GM12878 (cell line): ENCODE measurements around the gene RSRC1. TPM values are rescaled to one million over a fixed set of nuclear protein-coding genes. Genes with fewer than 3 reads are reported as not detected.

ENCODE experiments used
- ATAC-seq: fragments of 200-7000 bp; cut with Tn5 transposase; 3 replicates; pipeline ENCODE4 v1.9.1; 2020; ENCODE audit warnings: mild to moderate bottlenecking, moderate library complexity
- BruUV-seq: library from RNA; stranded (reverse); fragments of 400-500 nt; replicated peaks from 2 replicates; lab custom pipeline; 2021; lab: Mats Ljungman, UMichigan
- CTCF ChIA-PET: fragments of 300-600 bp; sonication (Branson Sonifier 250); formaldehyde crosslinking; extraction: SDS; loops from one replicate; lab custom pipeline; 2021; ENCODE audit warnings: inconsistent platforms; lab: Yijun Ruan, JAX
- POLR2A ChIA-PET: fragments of 350-600 bp; formaldehyde crosslinking; extraction: SDS; loops from one replicate; lab custom pipeline; 2021; ENCODE audit warnings: inconsistent platforms; lab: Charles Lee
- RAD21 ChIA-PET: fragments of 300-600 bp; sonication (Branson Sonifier 250); formaldehyde crosslinking; loops from one replicate; lab custom pipeline; 2023; ENCODE audit warnings: antibody characterized with exemption; ENCODE audit not compliant: unreplicated experiment; lab: Charles Lee
- SMC1A ChIA-PET: fragments of 300-600 bp; sonication (Branson Sonifier 250); formaldehyde crosslinking; loops from one replicate; lab custom pipeline; 2023; ENCODE audit not compliant: unreplicated experiment, uncharacterized antibody; lab: Charles Lee
- DNase-seq: peaks from one replicate; pipeline ENCODE4 v3.0.0-alpha.2; 2011; ENCODE audit warnings: low read depth, low spot score
- FAIRE-seq: peaks from 3 replicates; lab custom pipeline; 2011; peaks lifted over from hg19 to GRCh38; lab: Jason Lieb, UNC
- H2AFZ ChIP-seq: 2 replicates; pipeline ENCODE4 v1.6.0; 2011; ENCODE audit warnings: low read depth, low read length, control low read depth; ENCODE audit not compliant: control insufficient read depth
- H3K27ac ChIP-seq: 2 replicates; pipeline ENCODE4 v1.5.1; 2011; ENCODE audit warnings: control low read depth; ENCODE audit not compliant: control insufficient read depth, insufficient read depth
- H3K27me3 ChIP-seq, 2 experiments: replicated peaks in 1 of 2; 2 replicates each; pipeline versions ENCODE4 v1.6.0 to v1.6.1; 2011; ENCODE audit warnings: low read length in 1 of 2; ENCODE audit not compliant: control insufficient read depth in 2 of 2, insufficient read depth in 2 of 2
- H3K36me3 ChIP-seq, 2 experiments: 2 replicates each; pipeline ENCODE4 v1.5.1; 2011; ENCODE audit warnings: low read length in 1 of 2; ENCODE audit not compliant: control insufficient read depth in 2 of 2, insufficient read depth in 2 of 2
- H3K4me1 ChIP-seq: 2 replicates; pipeline ENCODE4 v1.6.1; 2011; ENCODE audit warnings: mild to moderate bottlenecking, low read length, moderate library complexity, mixed read lengths; ENCODE audit not compliant: control insufficient read depth, insufficient read depth
- H3K4me2 ChIP-seq: 2 replicates; pipeline ENCODE4 v1.6.0; 2011; ENCODE audit warnings: control low read depth; ENCODE audit not compliant: control insufficient read depth, insufficient read depth
- H3K4me3 ChIP-seq: fragments of 200-600 bp; sonication (generic); 2 replicates; pipeline ENCODE4 v1.5.1; 2016
- H3K79me2 ChIP-seq: 2 replicates; pipeline ENCODE4 v1.6.0; 2011; ENCODE audit warnings: low read length; ENCODE audit not compliant: control insufficient read depth, insufficient read depth
- H3K9ac ChIP-seq: 2 replicates; pipeline ENCODE4 v1.8.0; 2011; ENCODE audit warnings: low read length, control low read depth, mixed read lengths; ENCODE audit not compliant: control insufficient read depth, insufficient read depth
- H3K9me3 ChIP-seq: replicated peaks from 3 replicates; pipeline ENCODE4 v1.5.1; 2011; ENCODE audit warnings: mild to moderate bottlenecking, low read length; ENCODE audit not compliant: control insufficient read depth, insufficient read depth
- H4K20me1 ChIP-seq: 2 replicates; pipeline ENCODE4 v1.6.0; 2011; ENCODE audit not compliant: control insufficient read depth, insufficient read depth
- BACH1 ChIP-seq: fragments of 450-650 bp; IDR thresholded peaks from 2 replicates; pipeline ENCODE4 v1.6.1; 2017; ENCODE audit warnings: mild to moderate bottlenecking, borderline replicate concordance
- CEBPB ChIP-seq, 2 experiments: fragments of 150-350 bp in 1 of 2; IDR thresholded peaks; 2 replicates each; pipeline ENCODE4 v1.6.1; 2012 to 2014; ENCODE audit warnings: low read depth in 2 of 2, low read length in 2 of 2, borderline replicate concordance in 1 of 2, inconsistent platforms in 1 of 2
- EP300 ChIP-seq, 2 experiments: fragments of 150-350 bp in 1 of 2; IDR thresholded peaks; 2 replicates each; pipeline ENCODE4 v1.6.1; 2011 to 2012; ENCODE audit warnings: low read depth in 2 of 2, low read length in 2 of 2, borderline replicate concordance in 1 of 2, improper control_type of control experiment in 1 of 2, inconsistent platforms in 1 of 2; ENCODE audit not compliant: control insufficient read depth in 1 of 2
- GATAD2B ChIP-seq: fragments of 450-650 bp; conservative IDR thresholded peaks from 2 replicates; pipeline ENCODE4 v1.6.1; 2017; ENCODE audit warnings: low read depth, mild to moderate bottlenecking, moderate library complexity
- NFXL1 ChIP-seq: fragments of 450-650 bp; IDR thresholded peaks from 2 replicates; pipeline ENCODE4 v1.6.1; 2017; ENCODE audit warnings: antibody characterized with exemption, mild to moderate bottlenecking, borderline replicate concordance
- NR2F1 ChIP-seq: fragments of 450-650 bp; conservative IDR thresholded peaks from 2 replicates; pipeline ENCODE4 v1.6.1; 2017; ENCODE audit warnings: mild to moderate bottlenecking
- PRDM15 ChIP-seq: fragments of 450-650 bp; formaldehyde crosslinking; IDR thresholded peaks from 2 replicates; pipeline ENCODE4 v1.4.0; 2020; ENCODE audit warnings: mild to moderate bottlenecking, moderate library complexity
- RELB ChIP-seq: fragments of 450-650 bp; IDR thresholded peaks from 2 replicates; pipeline ENCODE4 v1.6.1; 2017; ENCODE audit warnings: low read depth, mild to moderate bottlenecking, moderate library complexity
- RFX5 ChIP-seq: IDR thresholded peaks from 2 replicates; pipeline ENCODE4 v1.6.1; 2011; ENCODE audit warnings: low read depth, low read length, improper control_type of control experiment
- RUNX3 ChIP-seq: IDR thresholded peaks from 2 replicates; pipeline ENCODE4 v1.6.1; 2012; ENCODE audit warnings: low read length, inconsistent platforms
- TCF12 ChIP-seq: IDR thresholded peaks from 2 replicates; pipeline ENCODE4 v1.6.1; 2011; ENCODE audit warnings: low read depth, mild to moderate bottlenecking, low read length
- YY1 ChIP-seq: IDR thresholded peaks from 2 replicates; pipeline ENCODE4 v1.6.1; 2011; ENCODE audit warnings: low read depth, mild to moderate bottlenecking, low read length
- ZBED1 ChIP-seq: IDR thresholded peaks from 2 replicates; pipeline ENCODE4 v1.6.1; 2016; ENCODE audit warnings: borderline replicate concordance
- ZNF207 ChIP-seq: fragments of 450-650 bp; IDR thresholded peaks from 2 replicates; pipeline ENCODE4 v1.6.1; 2014; ENCODE audit warnings: antibody characterized with exemption, mild to moderate bottlenecking, borderline replicate concordance
- ZNF24 ChIP-seq: fragments of 450-650 bp; IDR thresholded peaks from 2 replicates; pipeline ENCODE4 v1.6.1; 2017; ENCODE audit warnings: antibody characterized with exemption, mild to moderate bottlenecking
- ZNF687 ChIP-seq: fragments of 450-650 bp; IDR thresholded peaks from 2 replicates; pipeline ENCODE4 v1.6.1; 2017; ENCODE audit warnings: mild to moderate bottlenecking, moderate library complexity
- WGBS: methylation state at CpG from one replicate; pipeline ENCODE4 v1.1.6; 2016; ENCODE audit warnings: low lambda C conversion rate; ENCODE audit not compliant: insufficient replicate concordance, insufficient coverage; ENCODE audit errors: missing lambda C conversion rate; 5-methylcytosine and 5-hydroxymethylcytosine counted together
- in situ Hi-C: fragments of 300-500 bp; cut with MboI; formaldehyde crosslinking; loops from 9 replicates; pipeline ENCODE4 v1.14.3; 2018; ENCODE audit warnings: mixed read lengths
- intact Hi-C: fragments of 100-400 bp; cut with micrococcal nuclease; formaldehyde crosslinking; loops from one replicate; pipeline ENCODE4 v1.14.2; 2022; ENCODE audit not compliant: unreplicated experiment
- polyA plus RNA-seq, 11 experiments: library from polyadenylated mRNA; depleted of rRNA in 4 of 11; unstranded in 6 of 11; stranded (reverse) in 5 of 11; fragments of >200 nt; fragmentation: Nextera tagmentation in 4 of 11; fragmentation: Illumina TruSeq in 1 of 11; extraction: Ambion mirVana in 4 of 11; extraction: Trizol in 1 of 11; gene quantifications; 1 replicate in 1 of 11; 2 replicates in 10 of 11; pipeline versions ENCODE4 v1.2.1 to v1.2.3, GENCODE V29; 2011 to 2016; ENCODE audit warnings: inconsistent platforms in 2 of 11, missing spikeins in 2 of 11, low read depth in 1 of 11
- total RNA-seq, 4 experiments: library from RNA; depleted of rRNA in 3 of 4; stranded (reverse); fragments of >200 nt in 3 of 4; fragmentation: Illumina TruSeq in 1 of 4; extraction: Trizol in 1 of 4; gene quantifications; 2 replicates each; pipeline versions ENCODE4 v1.2.1 to v1.2.3, GENCODE V29; 2013 to 2021

The RSRC1 gene
- total and polyA plus RNA-seq, 10 of the 15 experiments (the other 5 are each of a cell fraction or from before 2014, with no cell fraction given), result 16.4 to 85.9 (median 42.0) TPM

GRCh38 chr3:158205324-158205723 lies 95.4 kb downstream of the RSRC1 start:
- H3K27me3 ChIP-seq, result no peaks in the 10 kb centered on the region
- no TSS peak for BruUV-seq
- H3K4me3 ChIP-seq, result no peak overlapping the region
- ChIA-PET RAD21 (no interaction called here), SMC1A (interaction anchor here (1.1 to 1.5 kb wide), 3 partner anchors 9 to 109 kb away, joined by 3 to 4 read pairs (median 3); no protein-coding TSS in a partner anchor), POLR2A (interaction anchor here (0.6 kb wide), 1 partner anchor 80 kb away, joined by 4 read pairs; no protein-coding TSS in a partner anchor), CTCF (no interaction called here)
- no peaks in the 10 kb centered on the region for H3K4me1 ChIP-seq
- DNase-seq (no peak), ATAC-seq (no peak), FAIRE-seq (no peak)
- no peak overlapping the region for H3K4me2 ChIP-seq
- no peaks in the 10 kb centered on the region; the same call in 1 of the 3 replicates for H3K9me3 ChIP-seq
- intact Hi-C loops (loop anchor here (5.0 kb wide), 1 partner anchor 68 kb away; no protein-coding TSS in a partner anchor), in situ Hi-C loops (no loop called here)
- no peak overlapping the region for H3K27ac ChIP-seq
- TF ChIP-seq EP300 (IDR thresholded peaks at IDR 0.05; ENCODE audit: borderline replicate concordance in 1 of 2, control insufficient read depth in 1 of 2, low read depth in 2 of 2, low read length in 2 of 2) (no peak), RFX5 (no peak), CEBPB (IDR thresholded peaks at IDR 0.05; ENCODE audit: borderline replicate concordance in 1 of 2, low read depth in 2 of 2, low read length in 2 of 2) (no peak), ZNF207 (no peak), ZBED1 (no peak), ZNF24 (no peak), ZNF687 (no peak), NFXL1 (no peak), PRDM15 (CRISPR knock-in tag) (no peak), BACH1 (no peak), TCF12 (no peak), GATAD2B (no peak), RELB (no peak), YY1 (no peak), RUNX3 (no peak), NR2F1 (no peak)
- 50% methylated on average over 2 of the region's 2 CpGs for WGBS
- H3K9ac ChIP-seq, result no peak overlapping the region
- H4K20me1 ChIP-seq, result no peaks in the 10 kb centered on the region
- no peaks in the 10 kb centered on the region for H3K36me3 ChIP-seq
- no peak overlapping the region for H2AFZ ChIP-seq
- no peaks in the 10 kb centered on the region for H3K79me2 ChIP-seq
